WTC11 (cell line): Measurements from ENCODE around the gene PCDHA9. TPM values are rescaled to one million over a fixed set of nuclear protein-coding genes. Genes with fewer than 3 reads are reported as not detected.
A peak's percentile ranks its signal among the peaks of the same experiment; 100 is the strongest.
"Not testable (repeated sequence)": the region's sequence is repeated elsewhere in the genome, so short reads cannot be mapped to it uniquely, and the experiment has no call there.

Experiments
- ATAC-seq: fragments of 200-7000 bp; cut with Tn5 transposase; 2 replicates; pipeline ENCODE4 v1.10.0; 2021; ENCODE audit warnings: mild to moderate bottlenecking, moderate library complexity
- CTCF ChIA-PET: fragments of 300-600 bp; sonication (Branson Sonifier 250); formaldehyde crosslinking; loops from one replicate; lab custom pipeline; 2021; ENCODE audit warnings: antibody characterized with exemption; lab: Charles Lee
- POLR2A ChIA-PET: fragments of 350-600 bp; sonication (Branson Sonifier 250); formaldehyde crosslinking; loops from one replicate; lab custom pipeline; 2021; ENCODE audit warnings: antibody characterized with exemption; lab: Charles Lee
- DNase-seq: peaks from one replicate; pipeline ENCODE4 v3.0.0; 2021; ENCODE audit warnings: low spot score
- H3K27ac Mint-ChIP-seq: 2 replicates; pipeline ENCODE4 v1.8.0; 2021; ENCODE audit warnings: mixed read lengths
- H3K27me3 Mint-ChIP-seq: 2 replicates; pipeline ENCODE4 v1.8.0; 2021; ENCODE audit warnings: low read depth, mild to moderate bottlenecking, moderate library complexity, mixed read lengths
- H3K36me3 Mint-ChIP-seq: 2 replicates; pipeline ENCODE4 v1.8.0; 2021; ENCODE audit warnings: mixed read lengths
- H3K4me1 Mint-ChIP-seq: 2 replicates; pipeline ENCODE4 v1.8.0; 2022; ENCODE audit warnings: mixed read lengths
- H3K4me3 Mint-ChIP-seq: 2 replicates; pipeline ENCODE4 v1.8.0; 2021; ENCODE audit warnings: mild to moderate bottlenecking, moderate library complexity, mixed read lengths
- H3K9me3 Mint-ChIP-seq: 2 replicates; pipeline ENCODE4 v1.8.0; 2021; ENCODE audit warnings: mixed read lengths
- CREB1 ChIP-seq: sonication (generic); formaldehyde crosslinking; IDR thresholded peaks from 2 replicates; pipeline ENCODE4 v1.8.0; 2023; ENCODE audit warnings: mild to moderate bottlenecking, missing genetic modification reagents
- CTCF ChIP-seq: fragments of 200-600 bp; IDR thresholded peaks from 2 replicates; pipeline ENCODE4 v1.8.0; 2022; ENCODE audit warnings: antibody characterized with exemption
- E2F4 ChIP-seq: sonication (generic); formaldehyde crosslinking; IDR thresholded peaks from 2 replicates; pipeline ENCODE4 v1.8.1; 2022; ENCODE audit warnings: low read depth, mild to moderate bottlenecking, moderate library complexity, missing genetic modification reagents, borderline replicate concordance
- ESRRA ChIP-seq: sonication (generic); formaldehyde crosslinking; IDR thresholded peaks from 2 replicates; pipeline ENCODE4 v1.8.1; 2022; ENCODE audit warnings: mild to moderate bottlenecking, missing genetic modification reagents, borderline replicate concordance
- FOXK1 ChIP-seq: sonication (generic); formaldehyde crosslinking; IDR thresholded peaks from 2 replicates; pipeline ENCODE4 v1.8.0; 2022; ENCODE audit warnings: mild to moderate bottlenecking, moderate library complexity, missing genetic modification reagents
- GABPB1 ChIP-seq: sonication (generic); formaldehyde crosslinking; IDR thresholded peaks from 2 replicates; pipeline ENCODE4 v1.8.1; 2023; ENCODE audit warnings: mild to moderate bottlenecking, missing genetic modification reagents
- HMGXB4 ChIP-seq: sonication (generic); formaldehyde crosslinking; IDR thresholded peaks from 2 replicates; pipeline ENCODE4 v1.8.1; 2023; ENCODE audit warnings: mild to moderate bottlenecking, moderate library complexity, missing genetic modification reagents
- JUN ChIP-seq: sonication (generic); formaldehyde crosslinking; IDR thresholded peaks from 2 replicates; pipeline ENCODE4 v1.8.0; 2023; ENCODE audit warnings: mild to moderate bottlenecking, missing genetic modification reagents
- NR2C2 ChIP-seq: sonication (generic); formaldehyde crosslinking; IDR thresholded peaks from 2 replicates; pipeline ENCODE4 v1.8.0; 2022; ENCODE audit warnings: mild to moderate bottlenecking, missing genetic modification reagents
- SMAD3 ChIP-seq: sonication (generic); formaldehyde crosslinking; IDR thresholded peaks from 2 replicates; pipeline ENCODE4 v1.8.0; 2022; ENCODE audit warnings: missing genetic modification reagents, mild to moderate bottlenecking, borderline replicate concordance
- ZBTB21 ChIP-seq: sonication (generic); formaldehyde crosslinking; IDR thresholded peaks from 2 replicates; pipeline ENCODE4 v1.8.1; 2023; ENCODE audit warnings: mild to moderate bottlenecking, missing genetic modification reagents, borderline replicate concordance
- ZNF121 ChIP-seq: sonication (generic); formaldehyde crosslinking; IDR thresholded peaks from 2 replicates; pipeline ENCODE4 v1.8.0; 2023; ENCODE audit warnings: missing genetic modification reagents
- ZNF219 ChIP-seq: sonication (generic); formaldehyde crosslinking; IDR thresholded peaks from 2 replicates; pipeline ENCODE4 v1.8.0; 2023; ENCODE audit warnings: missing genetic modification reagents, mild to moderate bottlenecking, borderline replicate concordance
- ZNF396 ChIP-seq: fragments of 250-450 bp; sonication (Bioruptor Pico); IDR thresholded peaks from 2 replicates; pipeline ENCODE4 v1.8.0; 2021; ENCODE audit warnings: mild to moderate bottlenecking, moderate library complexity, borderline replicate concordance
- ZNF423 ChIP-seq: fragments of 250-450 bp; sonication (Bioruptor Pico); IDR thresholded peaks from 2 replicates; pipeline ENCODE4 v2.1.2; 2022; ENCODE audit warnings: mild to moderate bottlenecking, moderate library complexity
- total RNA-seq: library from RNA; stranded (reverse); gene quantifications from 3 replicates; pipeline ENCODE4 v1.2.3, GENCODE V29; 2021

Gene PCDHA9
- total RNA-seq, 1 experiment from 2014 or later = 1.5 TPM

GRCh38 chr5:140875085-140876065 lies 27.2 kb downstream of the PCDHA9 start, which contains the start of gene PCDHA12 (continued):
- no peak for TF ChIP-seq NR2C2 (CRISPR knock-in tag)

GRCh38 chr5:140876541-140877261 lies 28.5 kb downstream of the PCDHA9 start:
- H3K27ac Mint-ChIP-seq, ATAC-seq, POLR2A ChIA-PET, DNase-seq, H3K9me3 Mint-ChIP-seq, H3K27me3 Mint-ChIP-seq, H3K36me3 Mint-ChIP-seq: not testable (repeated sequence)
- Mint-ChIP-seq H3K4me3 (peak overlapping the region; percentile 99), H3K4me1 (peaks cover 32% of the 10 kb centered on the region)
- CTCF ChIA-PET = interaction anchor here (0.8 to 2.6 kb wide), 5 partner anchors 21 to 164 kb away, joined by 3 to 51 read pairs (median 21); partner anchors contain the start of genes PCDHA10, PCDHA2 and PCDHAC1
- TF ChIP-seq ESRRA = 0 out of 2 replicates have a peak, but pooled peaks have one; percentile 44
- 0 out of 2 replicates have a peak, but pooled peaks have one; percentile 30 for TF ChIP-seq JUN (CRISPR knock-in tag)
- 0 out of 2 replicates have a peak, but pooled peaks have one; percentile 49 for TF ChIP-seq E2F4

GRCh38 chr5:140877262-140877581 lies 29.0 kb downstream of the PCDHA9 start:
- ChIA-PET POLR2A (no interaction called here), CTCF (interaction anchor here (2.6 kb wide), 1 partner anchor 164 kb away, joined by 51 read pairs; no protein-coding TSS in a partner anchor)
- H3K27ac Mint-ChIP-seq = no peak overlapping the region
- no peaks in the 10 kb centered on the region for H3K9me3 Mint-ChIP-seq
- H3K36me3 Mint-ChIP-seq = no peaks in the 10 kb centered on the region
- no peak for ATAC-seq
- no peaks in the 10 kb centered on the region for H3K27me3 Mint-ChIP-seq
- TF ChIP-seq GABPB1 (CRISPR knock-in tag) (no peak), ZBTB21 (no peak), ZNF121 (CRISPR knock-in tag) (no peak), FOXK1 (CRISPR knock-in tag) (no peak), SMAD3 (CRISPR knock-in tag) (no peak), ZNF219 (CRISPR knock-in tag) (no peak)
- no peak overlapping the region for H3K4me3 Mint-ChIP-seq
- H3K4me1 Mint-ChIP-seq = peaks cover 31% of the 10 kb centered on the region
- no peak for DNase-seq

GRCh38 chr5:140881889-140882590 lies 33.9 kb downstream of the PCDHA9 start, which contains the start of gene PCDHA13:
Gene PCDHA13, plus strand, starts transcription at chr5:140882124. Its CDS starts 145 bp downstream, at chr5:140882269.
- Mint-ChIP-seq H3K4me3 (peak within 1 kb of the TSS; percentile 83), H3K4me1 (peaks cover 16% of the 10 kb centered on the region; the same call in 1 of the 2 replicates), H3K27me3 (no peaks in the 10 kb centered on the region), H3K27ac (peak within 1 kb of the TSS; percentile 58; the same call in 1 of the 2 replicates), H3K36me3 (no peaks in the 10 kb centered on the region; the same call in 1 of the 2 replicates), H3K9me3 (no peaks in the 10 kb centered on the region)
- TF ChIP-seq ZNF423 (CRISPR knock-in tag) = no peak
- no peak for TF ChIP-seq CREB1 (CRISPR knock-in tag)
- TF ChIP-seq HMGXB4 (CRISPR knock-in tag) = 0 out of 2 replicates have a peak, but pooled peaks have one; percentile 27
- peak; percentile 37; the same call in 1 of the 2 replicates for TF ChIP-seq CTCF
- no peak for TF ChIP-seq ZNF396 (CRISPR knock-in tag)
- no peak for DNase-seq
- POLR2A ChIA-PET = interaction anchor here (0.8 to 1.3 kb wide), 2 partner anchors 122 to 158 kb away, joined by 3 to 5 read pairs; no protein-coding TSS in a partner anchor
- ATAC-seq = peak; percentile 37
- CTCF ChIA-PET = interaction anchor here (0.7 to 7.5 kb wide), 18 partner anchors 10 to 301 kb away, joined by 3 to 77 read pairs (median 4); partner anchors contain the start of genes PCDHA10, PCDHA11, PCDHA4 and PCDHAC1
